Measurements from ENCODE around the gene SLC38A3.
"Not testable (repeated sequence)": the region's sequence is repeated elsewhere in the genome, so short reads cannot be mapped to it uniquely, and the experiment has no call there.

The SLC38A3 gene

GRCh38 chr3:50255251-50255615, 50.2 kb downstream of the SLC38A3 start:
- no peak for DNase-seq

GRCh38 chr3:50256978-50257890, 52.2 kb downstream of the SLC38A3 start:
- no peak for DNase-seq

GRCh38 chr3:50258029-50258680, 53.1 kb downstream of the SLC38A3 start:
- DNase-seq: no peak

- no peak for DNase-seq
Measured at GRCh38 chr3:50258979-50259378, 53.9 kb downstream of the SLC38A3 start.

- DNase-seq: no peak
Measured at GRCh38 chr3:50259432-50260026, 54.5 kb downstream of the SLC38A3 start.

- peak; percentile 72 to 83 for DNase-seq
Measured at GRCh38 chr3:50260027-50260941, 55.2 kb downstream of the SLC38A3 start.

- no peak for DNase-seq
Measured at GRCh38 chr3:50260942-50261441, 55.9 kb downstream of the SLC38A3 start.

GRCh38 chr3:50261505-50261904, 56.4 kb downstream of the SLC38A3 start:
- DNase-seq: no peak

GRCh38 chr3:50262200-50262599, 57.1 kb downstream of the SLC38A3 start:
- not testable (repeated sequence) for DNase-seq

- DNase-seq: no peak
Measured at GRCh38 chr3:50262778-50263177, 57.7 kb downstream of the SLC38A3 start.

GRCh38 chr3:50263478-50264382, 58.7 kb downstream of the SLC38A3 start:
- DNase-seq: no peak

- no peak for DNase-seq
Measured at GRCh38 chr3:50264383-50264963, 59.4 kb downstream of the SLC38A3 start.

- DNase-seq: no peak
Measured at GRCh38 chr3:50264964-50265485, 60.0 kb downstream of the SLC38A3 start.

GRCh38 chr3:50265571-50265970, 60.5 kb downstream of the SLC38A3 start:
- no peak for DNase-seq

- DNase-seq: no peak
Measured at GRCh38 chr3:50266017-50266416, 60.9 kb downstream of the SLC38A3 start.

GRCh38 chr3:50266836-50267235, 61.8 kb downstream of the SLC38A3 start:
- no peak for DNase-seq

GRCh38 chr3:50267280-50267913, 62.3 kb downstream of the SLC38A3 start:
- no peak for DNase-seq

- DNase-seq: no peak
Measured at GRCh38 chr3:50268276-50268675, 63.2 kb downstream of the SLC38A3 start.

- no peak for DNase-seq
Measured at GRCh38 chr3:50268703-50269451, 63.8 kb downstream of the SLC38A3 start, which contains the start of gene SEMA3B. Gene SEMA3B, plus strand, starts transcription at chr3:50269147. Its CDS starts 94 bp downstream, at chr3:50269241.
